ENCODE measurements around the gene B4GALT3.

The B4GALT3 gene

GRCh38 chr1:161128591-161129420 is 48.5 kb downstream of the B4GALT3 start:
- no peak for DNase-seq (ENCODE audit: low read depth, low spot score)

GRCh38 chr1:161127649-161128048 is 49.7 kb downstream of the B4GALT3 start:
- DNase-seq (ENCODE audit: low read depth, low spot score), result no peak

- DNase-seq (ENCODE audit: low read depth, low spot score), result no peak
Measured at GRCh38 chr1:161122967-161123366, 54.3 kb downstream of the B4GALT3 start.

- no peak for DNase-seq (ENCODE audit: low read depth, low spot score)
Measured at GRCh38 chr1:161121834-161122233, 55.5 kb downstream of the B4GALT3 start.

All from smooth muscle cell of the brain vasculature (primary cell).